GM13977 (cell line): ENCODE data around the gene CCDC24.
A peak's percentile ranks its signal among the peaks of the same experiment; 100 is the strongest.

Experiments
- DNase-seq: peaks from one replicate; pipeline ENCODE4 v3.0.0; 2012; ENCODE audit warnings: low spot score
- CTCF ChIP-seq: IDR thresholded peaks from 2 replicates; pipeline ENCODE4 v1.5.1; 2012; ENCODE audit warnings: mild to moderate bottlenecking, control low read depth; ENCODE audit not compliant: insufficient read depth; ENCODE audit errors: extremely low read depth, missing control alignments
- in situ Hi-C: fragments of 300-500 bp; cut with MboI; formaldehyde crosslinking; loops from one replicate; pipeline ENCODE4 v1.12.0; 2022; ENCODE audit warnings: low sequenced_read_pairs, low pct_unique_long_range_greater_than_20kb, mixed read lengths, inconsistent platforms; ENCODE audit not compliant: unreplicated experiment

The CCDC24 gene

GRCh38 chr1:43947061-43947873, 44.1 kb upstream of the CCDC24 start:
- in situ Hi-C loops = loop anchor here (25.0 kb wide), 1 partner anchor 410 kb away; the partner anchor contains the start of gene PTPRF
- no peak for TF ChIP-seq CTCF
- DNase-seq = peak; percentile 17

GRCh38 chr1:43947874-43948437, 43.4 kb upstream of the CCDC24 start:
- DNase-seq = no peak
- no peak for TF ChIP-seq CTCF
- in situ Hi-C loops = loop anchor here (25.0 kb wide), 1 partner anchor 411 kb away; the partner anchor contains the start of gene PTPRF

GRCh38 chr1:43949678-43950077, 41.7 kb upstream of the CCDC24 start:
- no peak for DNase-seq
- in situ Hi-C loops = loop anchor here (25.0 kb wide), 1 partner anchor 412 kb away; the partner anchor contains the start of gene PTPRF
- TF ChIP-seq CTCF = no peak

- no peak for DNase-seq
- TF ChIP-seq CTCF = no peak
- in situ Hi-C loops = no loop called here
These were observed 40.1 kb upstream of the CCDC24 start for GRCh38 chr1:43951021-43951985.

- in situ Hi-C loops = no loop called here
These were observed 38.6 kb upstream of the CCDC24 start for GRCh38 chr1:43952731-43953346.

More at GRCh38 chr1:43952731-43953346, 38.6 kb upstream of the CCDC24 start:
- no peak for DNase-seq
- no peak for TF ChIP-seq CTCF
